Kidney (tissue), 14 donors: Measurements from ENCODE around the gene ZG16. TPM values are rescaled to one million over a fixed set of nuclear protein-coding genes. Genes with fewer than 3 reads are reported as not detected.
"Not testable (repeated sequence)": the region's sequence is repeated elsewhere in the genome, so short reads cannot be mapped to it uniquely, and the experiment has no call there.

ENCODE experiments used
- DNase-seq, 5 donors: peaks; one replicate each; pipeline ENCODE4 v3.0.0-alpha.2; 2013 to 2020
- FAIRE-seq: peaks from 2 replicates; lab custom pipeline; 2012; peaks lifted over from hg19 to GRCh38; lab: Jason Lieb, UNC
- H3K27ac ChIP-seq, 2 donors: one replicate each; pipeline ENCODE4 v1.7.0; 2013; ENCODE audit warnings: low read depth in 2 of 2, low read length in 2 of 2, inconsistent platforms in 1 of 2
- H3K27me3 ChIP-seq: one replicate; pipeline ENCODE4 v1.7.1; 2013; ENCODE audit warnings: low read length, inconsistent platforms; ENCODE audit not compliant: control insufficient read depth, insufficient read depth
- H3K36me3 ChIP-seq, 3 donors: one replicate each; pipeline versions ENCODE4 v1.7.0 to v1.7.1; 2013; ENCODE audit warnings: low read length in 3 of 3, control low read depth in 1 of 3, inconsistent platforms in 1 of 3; ENCODE audit not compliant: insufficient read depth in 3 of 3, control insufficient read depth in 2 of 3
- H3K4me1 ChIP-seq, 3 donors: one replicate each; pipeline versions ENCODE4 v1.7.0 to v1.7.1; 2013; ENCODE audit warnings: low read length in 3 of 3, inconsistent platforms in 1 of 3, low read depth in 1 of 3; ENCODE audit not compliant: control insufficient read depth in 2 of 3, insufficient read depth in 2 of 3
- H3K4me3 ChIP-seq, 3 donors: one replicate each; pipeline versions ENCODE4 v1.7.0 to v1.8.1; 2013; ENCODE audit warnings: low read length in 3 of 3, control low read depth in 1 of 3, inconsistent platforms in 1 of 3
- H3K9ac ChIP-seq, 3 donors: one replicate each; pipeline versions ENCODE4 v1.7.0 to v1.7.1; 2013; ENCODE audit warnings: low read length in 3 of 3, control low read depth in 1 of 3, inconsistent platforms in 1 of 3
- H3K9me3 ChIP-seq, 3 donors: one replicate each; pipeline versions ENCODE4 v1.7.0 to v1.7.1; 2013; ENCODE audit warnings: low read length in 3 of 3, control low read depth in 1 of 3, inconsistent platforms in 1 of 3; ENCODE audit not compliant: control insufficient read depth in 2 of 3, insufficient read depth in 1 of 3
- intact Hi-C: fragments of 100-400 bp; cut with DNase I; formaldehyde crosslinking; loops from one replicate; pipeline ENCODE4 v1.11.1; 2022
- polyA plus RNA-seq: library from polyadenylated mRNA; stranded (reverse); fragments of 350-450 nt; fragmentation: Illumina TruSeq; extraction: RNeasy Lipid Tissue Mini Kit (QIAGEN cat#74804); gene quantifications from one replicate; pipeline ENCODE4 v1.2.3, GENCODE V29; 2014; ENCODE audit warnings: low read depth, low replicate concordance; ENCODE audit not compliant: insufficient read depth
- total RNA-seq: library from RNA; stranded (reverse); fragmentation: NEBNext Ultra II Directional; extraction: Animal tissue kit (Norgen Biotek cat#: 25700); gene quantifications from one replicate; pipeline ENCODE4 v1.2.1, GENCODE V29; 2021
- TF ChIP-seq, protein P1 (sequence below): IDR thresholded peaks from 3 replicates; pipeline ENCODE4 v1.5.1; 2012; ENCODE audit warnings: mild to moderate bottlenecking, moderate library complexity, borderline replicate concordance; ENCODE audit not compliant: insufficient read depth; ENCODE audit errors: extremely low read depth
- donor health status: control.
- donor health status: control.
- donor health status: control.
- donor health status: control.
- donor health status: control.
- donor health status: DM: yes; HTN: yes; CAD: no.
- donor health status: Normal renal cell carcinoma (clear cell type).

ZG16 gene
- total and polyA plus RNA-seq, 2 donors from 2014 or later: not detected

DNA sequence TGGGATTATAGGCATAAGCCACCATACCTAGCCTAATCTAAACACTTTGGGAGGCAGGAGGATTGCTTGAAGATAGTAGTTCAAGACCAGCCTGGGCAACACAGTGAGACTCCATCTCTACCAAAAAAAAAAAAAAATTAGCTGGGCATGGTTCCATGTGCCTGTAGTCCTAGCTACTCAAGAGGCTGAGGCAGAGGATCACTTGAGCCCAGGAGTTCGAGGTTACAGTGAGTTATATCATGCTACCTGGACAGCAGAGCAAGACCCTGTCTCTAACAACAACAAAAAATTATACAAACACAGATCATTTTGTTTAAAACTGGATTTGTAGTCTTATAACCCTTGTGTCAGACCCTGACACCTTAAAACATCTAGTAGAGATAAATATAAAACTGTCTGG, 24.5 kb upstream of the ZG16 start:
- Histone ChIP-seq H3K4me3 (no peak overlapping the region), H3K27me3 (no peaks in the 10 kb centered on the region), H3K9me3 (no peaks in the 10 kb centered on the region), H3K4me1 (peaks cover 0 to 2% (median 0%) of the 10 kb centered on the region in 3 donors), H3K27ac (no peak overlapping the region), H3K9ac (no peak overlapping the region), H3K36me3 (no peaks in the 10 kb centered on the region)
- DNase-seq (no peak), FAIRE-seq (no peak)
- intact Hi-C loops: no loop called here
- TF ChIP-seq, protein P1, sequence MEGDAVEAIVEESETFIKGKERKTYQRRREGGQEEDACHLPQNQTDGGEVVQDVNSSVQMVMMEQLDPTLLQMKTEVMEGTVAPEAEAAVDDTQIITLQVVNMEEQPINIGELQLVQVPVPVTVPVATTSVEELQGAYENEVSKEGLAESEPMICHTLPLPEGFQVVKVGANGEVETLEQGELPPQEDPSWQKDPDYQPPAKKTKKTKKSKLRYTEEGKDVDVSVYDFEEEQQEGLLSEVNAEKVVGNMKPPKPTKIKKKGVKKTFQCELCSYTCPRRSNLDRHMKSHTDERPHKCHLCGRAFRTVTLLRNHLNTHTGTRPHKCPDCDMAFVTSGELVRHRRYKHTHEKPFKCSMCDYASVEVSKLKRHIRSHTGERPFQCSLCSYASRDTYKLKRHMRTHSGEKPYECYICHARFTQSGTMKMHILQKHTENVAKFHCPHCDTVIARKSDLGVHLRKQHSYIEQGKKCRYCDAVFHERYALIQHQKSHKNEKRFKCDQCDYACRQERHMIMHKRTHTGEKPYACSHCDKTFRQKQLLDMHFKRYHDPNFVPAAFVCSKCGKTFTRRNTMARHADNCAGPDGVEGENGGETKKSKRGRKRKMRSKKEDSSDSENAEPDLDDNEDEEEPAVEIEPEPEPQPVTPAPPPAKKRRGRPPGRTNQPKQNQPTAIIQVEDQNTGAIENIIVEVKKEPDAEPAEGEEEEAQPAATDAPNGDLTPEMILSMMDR: no peak

DNA sequence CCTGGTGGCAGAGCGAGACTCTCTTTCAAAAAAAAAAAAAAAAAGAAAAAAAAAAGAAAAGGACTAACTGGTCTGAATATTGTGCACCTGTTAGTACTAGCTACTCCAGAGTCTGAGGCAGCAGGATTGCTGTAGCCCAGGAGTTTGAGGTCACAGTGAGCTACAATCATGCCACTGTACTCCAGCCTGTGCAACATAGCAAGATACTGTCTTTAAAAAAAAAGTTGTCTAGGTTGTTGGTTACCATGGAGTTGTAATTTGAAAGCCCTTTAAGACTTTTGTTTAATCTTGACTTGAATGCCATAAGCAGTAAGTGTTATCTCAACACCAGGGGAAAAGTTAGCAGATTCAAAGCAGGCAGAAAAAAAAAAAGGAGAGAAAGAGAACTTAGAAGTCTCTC, 21.4 kb upstream of the ZG16 start:
- Histone ChIP-seq H3K27me3 (no peaks in the 10 kb centered on the region), H3K4me3 (no peak overlapping the region), H3K4me1 (peaks cover 0 to 2% (median 0%) of the 10 kb centered on the region in 3 donors), H3K9ac (no peak overlapping the region), H3K9me3 (no peaks in the 10 kb centered on the region), H3K27ac (no peak overlapping the region), H3K36me3 (no peaks in the 10 kb centered on the region)
- FAIRE-seq: no peak
- intact Hi-C loops: no loop called here
- DNase-seq: peak in 1 of 5 donors; percentile 7
- TF ChIP-seq, protein P1: no peak

DNA sequence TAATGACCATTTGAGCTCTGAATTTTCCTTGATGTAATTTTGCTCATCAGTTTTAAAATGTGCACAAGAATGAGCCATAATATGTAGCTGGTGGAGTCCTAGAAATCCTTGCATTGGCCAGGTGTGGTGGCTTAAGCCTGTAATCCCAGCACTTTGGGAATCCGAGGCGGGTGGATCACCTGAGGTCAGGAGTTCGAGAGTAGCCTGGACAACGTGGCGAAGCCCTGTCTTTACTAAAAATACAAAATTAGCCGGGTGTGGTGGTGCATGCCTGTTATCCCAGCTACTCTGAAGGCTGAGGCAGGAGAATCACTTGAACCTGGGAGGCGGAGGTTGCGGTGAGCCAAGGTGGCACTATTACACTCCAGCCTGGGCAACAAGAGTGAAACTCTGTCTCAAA, 21.0 kb upstream of the ZG16 start:
- H3K9me3 ChIP-seq, intact Hi-C loops, H3K27me3 ChIP-seq, DNase-seq, H3K9ac ChIP-seq, FAIRE-seq, H3K27ac ChIP-seq, H3K4me1 ChIP-seq, H3K4me3 ChIP-seq, H3K36me3 ChIP-seq: not testable (repeated sequence)

DNA sequence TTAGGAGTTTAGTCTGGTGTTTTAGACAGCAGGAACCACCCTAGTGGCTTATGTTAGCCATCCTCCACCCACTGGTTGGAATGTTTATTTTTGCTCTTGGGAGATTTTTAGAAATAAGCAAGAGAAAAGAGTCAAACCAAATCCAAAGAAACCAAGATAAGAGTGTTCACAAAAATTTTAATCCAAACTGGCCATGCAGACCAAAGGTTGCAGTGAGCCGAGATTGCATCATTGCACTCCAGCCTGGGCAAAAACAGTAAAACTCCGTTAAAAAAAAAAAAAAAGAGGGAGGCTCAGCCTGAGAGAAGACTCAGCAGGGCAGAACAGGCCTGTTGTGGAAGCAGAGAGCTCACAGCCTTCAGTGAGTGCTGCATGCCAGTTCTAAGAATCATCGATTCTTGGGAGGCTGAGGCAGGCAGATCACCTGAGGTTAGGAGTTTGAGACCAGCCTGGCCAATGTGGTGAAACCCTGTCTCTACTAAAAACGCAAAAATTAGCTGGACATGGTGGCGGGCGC, 20.0 kb upstream of the ZG16 start:
- Histone ChIP-seq H3K27me3 (no peaks in the 10 kb centered on the region), H3K36me3 (no peaks in the 10 kb centered on the region), H3K9me3 (no peaks in the 10 kb centered on the region), H3K9ac (no peak overlapping the region), H3K4me3 (no peak overlapping the region), H3K27ac (no peak overlapping the region), H3K4me1 (peaks cover 0 to 2% (median 0%) of the 10 kb centered on the region in 3 donors)
- intact Hi-C loops: no loop called here
- peak in 2 of 5 donors; percentile 32 to 40 for DNase-seq
- TF ChIP-seq, protein P1: no peak
- FAIRE-seq: no peak
